Heart left ventricle (tissue), 16 donors: ENCODE measurements around the gene FXYD2. TPM values are rescaled to one million over a fixed set of nuclear protein-coding genes. Genes with fewer than 3 reads are reported as not detected.

Source experiments
- ATAC-seq, 4 donors: fragments of 200-7000 bp; cut with Tn5 transposase; one replicate each; pipeline ENCODE4 v1.9.1; 2020 to 2022; ENCODE audit warnings: moderate library complexity in 4 of 4, mild to moderate bottlenecking in 3 of 4, moderate number of reproducible peaks in 1 of 4
- DNase-seq, 5 donors: peaks; one replicate each; pipeline ENCODE4 v3.0.0-alpha.2; 2020
- H3K27ac ChIP-seq, 12 donors: fragments of 200-600 bp; sonication (generic) in 4 of 12; one replicate each; pipeline versions ENCODE4 v1.5.0 to v1.8.0; 2016 to 2022; ENCODE audit warnings: mild to moderate bottlenecking in 2 of 12
- H3K27me3 ChIP-seq, 9 donors: fragments of 200-600 bp; sonication (generic) in 2 of 9; one replicate each; pipeline versions ENCODE4 v1.5.1 to v1.8.0; 2016 to 2022; ENCODE audit warnings: mild to moderate bottlenecking in 3 of 9
- H3K36me3 ChIP-seq, 9 donors: fragments of 200-600 bp; sonication (generic) in 2 of 9; one replicate each; pipeline versions ENCODE4 v1.5.0 to v1.8.0; 2018 to 2022; ENCODE audit warnings: mild to moderate bottlenecking in 2 of 9
- H3K4me1 ChIP-seq, 12 donors: fragments of 200-600 bp; sonication (generic) in 4 of 12; one replicate each; pipeline versions ENCODE4 v1.5.0 to v1.8.0; 2016 to 2022; ENCODE audit warnings: mild to moderate bottlenecking in 3 of 12
- H3K4me3 ChIP-seq, 12 donors: fragments of 200-600 bp; sonication (generic) in 4 of 12; one replicate each; pipeline versions ENCODE4 v1.5.0 to v1.8.0; 2017 to 2022; ENCODE audit warnings: mild to moderate bottlenecking in 9 of 12, moderate library complexity in 4 of 12
- H3K9me3 ChIP-seq, 12 donors: fragments of 200-600 bp; sonication (generic) in 4 of 12; one replicate each; pipeline versions ENCODE4 v1.5.0 to v1.8.0; 2016 to 2022; ENCODE audit warnings: mild to moderate bottlenecking in 1 of 12
- POLR2A ChIP-seq, 2 donors: fragments of 450-650 bp; IDR thresholded peaks; one replicate each; pipeline ENCODE4 v1.6.1; 2017; ENCODE audit warnings: antibody characterized with exemption in 2 of 2, mild to moderate bottlenecking in 2 of 2, moderate library complexity in 2 of 2
- WGBS, 4 donors: extraction: QIAGEN DNeasy Blood & Tissue Kit in 2 of 4; methylation state at CpG; one replicate each; pipeline versions ENCODE4 v1.1.5 to v1.1.7; 2013 to 2018; 5-methylcytosine and 5-hydroxymethylcytosine counted together
- intact Hi-C, 10 donors: fragments of 100-400 bp; cut with DNase I; formaldehyde crosslinking; loops; one replicate each; pipeline versions ENCODE4 v1.11.1 to v1.14.2; 2022
- long read RNA-seq, 3 donors: library from polyadenylated mRNA; unstranded; transcript quantifications; one replicate each; pipeline ENCODE4 v2.0.0, GENCODE V29; 2020 to 2021
- polyA plus RNA-seq, 2 donors: library from polyadenylated mRNA; stranded (reverse); fragments of 200-250 nt; gene quantifications; one replicate each; pipeline ENCODE4 v1.2.3, GENCODE V29; 2013
- total RNA-seq, 9 donors: library from RNA; depleted of rRNA in 2 of 9; stranded (reverse); fragments of >200 nt in 2 of 9; fragmentation: NEBNext Ultra II Directional in 3 of 9; extraction: Animal tissue kit (Norgen Biotek cat#: 25700) in 3 of 9; gene quantifications; one replicate each; pipeline versions ENCODE4 v1.1.0 to v1.2.4, GENCODE V29; 2016 to 2023
- TF ChIP-seq, protein P1 (sequence below), 12 donors: fragments of 200-600 bp; sonication (generic) in 4 of 12; IDR thresholded peaks; one replicate each; pipeline versions ENCODE4 v1.5.0 to v1.8.0; 2018 to 2022; ENCODE audit warnings: antibody characterized with exemption in 12 of 12, mild to moderate bottlenecking in 5 of 12
- donor health status: ischemic (EF 13 %, LVEDD 7.1; RV severe dilation, severe dysfunction).
- donor health status: healthy with polysubstance abuse.
- donor health status: DM: no; HTN: yes; CAD: no.
- donor health status: DM: no; HTN: no; CAD: no.
- donor health status: ischemic (EF 25% LVEDD 6.9; RV normal size, moderate dysfunction).
- donor health status: ischemic (EF 25% LVEDD 5.7; RV mildly dilated, moderate dysfunction).
- donor health status: healthy.
- donor health status: DM: yes; HTN: yes; CAD: no.
- donor health status: ischemic (EF 35%, LVEDD 5.7; RV mildly dilated, moderate dysfunction).
- donor health status: nonischemic (EF 11% LVEDD 7.7; RV severe dilation, severe dysfunction).
- donor health status: DM: yes; HTN: yes; CAD: no.
- donor health status: PGD.
- donor health status: ischemic (EF 29% LVEDD 5.4; RV normal size, mild dysfunction).
- donor health status: nonischemic (EF 23%, LVEDD 6.1; RV moderate dilation, normal function).

The FXYD2 gene
- total RNA-seq (1 to 10 TPM in 5 of 9 donors, under 1 TPM in 3, not detected in 1; 0.48 to 2.7 (median 1.8) TPM), polyA plus RNA-seq (1 to 10 TPM in 1 of 2 donors, under 1 TPM in 1; 0.53 to 1.8 TPM)
- long read RNA-seq, donor 1: 0 reads
- long read RNA-seq, donor 2: 0 reads
- long read RNA-seq, donor 3, partial matches to known transcripts: 0 of 3 reads
- long read RNA-seq, donor 3, other reads (novel, unspliced or antisense): 3 of 3 reads

DNA sequence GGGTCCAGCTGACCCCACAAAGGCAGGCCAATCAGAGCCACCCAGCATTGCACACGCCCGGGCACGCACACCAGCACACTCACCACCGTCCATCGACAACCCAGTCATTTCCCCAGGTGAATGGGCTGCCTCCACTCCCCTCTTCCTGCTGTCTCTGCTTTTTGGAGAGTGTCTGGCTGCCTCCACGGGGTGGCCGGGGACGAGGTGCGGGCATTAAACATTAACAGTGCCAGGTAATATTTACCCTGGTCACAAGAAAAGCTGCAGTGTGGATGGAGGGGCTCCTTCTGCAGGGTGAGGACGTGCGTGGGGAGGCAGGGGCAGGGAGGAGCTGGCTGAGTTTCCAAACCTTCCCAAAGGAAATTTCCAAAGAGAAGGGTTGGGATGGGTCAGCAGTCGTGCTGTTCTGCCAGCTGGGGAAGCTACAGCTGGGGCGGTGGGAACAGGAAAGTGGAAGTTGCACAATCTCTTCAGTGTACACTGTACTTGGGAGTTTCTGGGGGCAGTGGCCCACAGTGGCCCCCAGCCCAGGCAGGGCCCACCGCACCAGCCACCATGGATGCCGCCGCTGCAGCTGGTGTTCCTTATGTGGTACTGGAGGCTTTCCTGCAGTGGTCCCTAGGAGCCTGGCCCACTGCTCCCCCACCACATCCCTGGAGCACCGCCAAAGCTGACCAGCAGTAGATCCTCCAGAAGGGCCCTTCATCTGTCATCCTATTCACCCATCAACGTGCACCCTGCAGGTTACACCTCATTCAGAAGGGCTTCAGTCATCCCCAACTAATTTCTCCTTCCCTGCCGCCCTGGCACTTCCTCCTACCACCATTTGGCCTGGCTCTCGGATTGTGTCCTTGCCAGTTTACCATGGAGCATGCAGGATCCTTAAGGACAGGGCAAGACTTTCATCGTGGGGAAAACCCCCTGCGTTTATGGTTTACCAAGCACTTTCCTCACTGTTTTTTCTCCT, at the start of gene FXYD2:
Gene FXYD2 (minus strand): TSS at position 174 of the 967 bp plus-strand sequence. CDS start 66 bp downstream, at position 108.
- peaks cover 0 to 60% (median 36%) of the 10 kb centered on the region in 12 donors for H3K4me1 ChIP-seq
- ATAC-seq: peak; percentile 48 to 65 (median 58)
- peak; percentile 66 to 82 (median 75) for DNase-seq
- no peaks in the 10 kb centered on the region for H3K27me3 ChIP-seq
- TF ChIP-seq, protein P1, sequence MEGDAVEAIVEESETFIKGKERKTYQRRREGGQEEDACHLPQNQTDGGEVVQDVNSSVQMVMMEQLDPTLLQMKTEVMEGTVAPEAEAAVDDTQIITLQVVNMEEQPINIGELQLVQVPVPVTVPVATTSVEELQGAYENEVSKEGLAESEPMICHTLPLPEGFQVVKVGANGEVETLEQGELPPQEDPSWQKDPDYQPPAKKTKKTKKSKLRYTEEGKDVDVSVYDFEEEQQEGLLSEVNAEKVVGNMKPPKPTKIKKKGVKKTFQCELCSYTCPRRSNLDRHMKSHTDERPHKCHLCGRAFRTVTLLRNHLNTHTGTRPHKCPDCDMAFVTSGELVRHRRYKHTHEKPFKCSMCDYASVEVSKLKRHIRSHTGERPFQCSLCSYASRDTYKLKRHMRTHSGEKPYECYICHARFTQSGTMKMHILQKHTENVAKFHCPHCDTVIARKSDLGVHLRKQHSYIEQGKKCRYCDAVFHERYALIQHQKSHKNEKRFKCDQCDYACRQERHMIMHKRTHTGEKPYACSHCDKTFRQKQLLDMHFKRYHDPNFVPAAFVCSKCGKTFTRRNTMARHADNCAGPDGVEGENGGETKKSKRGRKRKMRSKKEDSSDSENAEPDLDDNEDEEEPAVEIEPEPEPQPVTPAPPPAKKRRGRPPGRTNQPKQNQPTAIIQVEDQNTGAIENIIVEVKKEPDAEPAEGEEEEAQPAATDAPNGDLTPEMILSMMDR (IDR thresholded peaks at IDR 0.05): no peak
- no peak for TF ChIP-seq POLR2A (IDR thresholded peaks at IDR 0.05)
- no peaks in the 10 kb centered on the region for H3K9me3 ChIP-seq
- H3K36me3 ChIP-seq: no peaks in the 10 kb centered on the region
- WGBS, 4 donors: 48 to 64% (median 52%) methylated on average over 20 to 22 of the region's 22 CpGs
- H3K4me3 ChIP-seq: peak within 1 kb of the TSS in 1 of 12 donors; percentile 3
- intact Hi-C loops: loop anchor here in 2 of 10 donors (5.0 kb wide), 2 partner anchors 122 to 227 kb away; no protein-coding TSS in a partner anchor
- H3K27ac ChIP-seq: peak within 1 kb of the TSS; percentile 73 to 91 (median 78)

DNA sequence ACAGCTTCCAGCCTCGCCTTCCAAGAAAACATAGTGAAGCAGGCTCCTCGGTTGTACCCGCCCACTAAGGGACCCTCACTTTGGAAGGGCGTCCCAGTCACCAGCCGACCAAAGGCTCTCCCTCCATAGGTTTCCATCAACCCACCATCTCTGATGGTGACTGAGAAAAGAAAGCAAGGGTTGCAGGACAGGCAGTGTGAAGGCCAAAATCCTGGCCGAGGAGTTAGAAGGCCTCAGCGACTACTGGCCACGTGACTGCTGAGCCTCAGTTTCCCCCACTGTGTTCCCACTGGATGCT, 49.2 kb upstream of the FXYD2 start:
- no peaks in the 10 kb centered on the region for H3K36me3 ChIP-seq
- no peak for DNase-seq
- TF ChIP-seq, protein P1 (IDR thresholded peaks at IDR 0.05): no peak
- no peak for TF ChIP-seq POLR2A (IDR thresholded peaks at IDR 0.05)
- 58 to 76% (median 66%) methylated on average over 8 of the region's 8 CpGs for whole genome bisulfite sequencing, 4 donors
- H3K27ac ChIP-seq: peak overlapping the region in 11 of 12 donors; percentile 26 to 96 (median 90)
- peaks cover 4 to 87% (median 65%) of the 10 kb centered on the region in 12 donors for H3K4me1 ChIP-seq
- peaks cover 0 to 23% (median 0%) of the 10 kb centered on the region in 9 donors for H3K27me3 ChIP-seq
- H3K4me3 ChIP-seq: peak overlapping the region in 7 of 12 donors; percentile 75 to 96 (median 82)
- no peak for ATAC-seq
- intact Hi-C loops: no loop called here
- H3K9me3 ChIP-seq: no peaks in the 10 kb centered on the region

GRCh38 chr11:117872975-117873827, 48.7 kb upstream of the FXYD2 start:
- ATAC-seq: no peak
- peak overlapping the region in 7 of 12 donors; percentile 18 to 89 (median 75) for H3K4me3 ChIP-seq
- TF ChIP-seq POLR2A (IDR thresholded peaks at IDR 0.05): no peak
- TF ChIP-seq, protein P1 (IDR thresholded peaks at IDR 0.05): no peak
- 73 to 80% (median 77%) methylated on average over 15 of the region's 15 CpGs for WGBS, 4 donors
- peaks cover 4 to 92% (median 65%) of the 10 kb centered on the region in 12 donors for H3K4me1 ChIP-seq
- no peaks in the 10 kb centered on the region for H3K9me3 ChIP-seq
- no peaks in the 10 kb centered on the region for H3K36me3 ChIP-seq
- H3K27me3 ChIP-seq: peaks cover 0 to 23% (median 0%) of the 10 kb centered on the region in 9 donors
- peak overlapping the region in 11 of 12 donors; percentile 26 to 96 (median 90) for H3K27ac ChIP-seq
- intact Hi-C loops: no loop called here
- no peak for DNase-seq
